Activated CD8-positive, alpha-beta memory T cell treated with anti-CD3 and anti-CD28 coated beads for 4 hours (primary cell): ENCODE measurements around the gene CPSF4L.
"Not testable (repeated sequence)": the region's sequence is repeated elsewhere in the genome, so short reads cannot be mapped to it uniquely, and the experiment has no call there.

Experiments used
- DNase-seq, 2 donors: peaks; one replicate each; pipeline ENCODE4 v3.0.0-alpha.2; 2020; ENCODE audit warnings: low read depth in 2 of 2

CPSF4L gene

GRCh38 chr17:73261617-73261951 is at the start of gene CPSF4L:
CPSF4L (minus strand) TSS chr17:73261880; CDS start chr17:73261818, 62 bp downstream.
- no peak for DNase-seq

GRCh38 chr17:73311428-73311780 is 49.7 kb upstream of the CPSF4L start:
- DNase-seq, result no peak

- no peak for DNase-seq
These were observed 48.3 kb upstream of the CPSF4L start for GRCh38 chr17:73309727-73310596.

GRCh38 chr17:73308959-73309358 is 47.3 kb upstream of the CPSF4L start:
- DNase-seq, result not testable (repeated sequence)

- no peak for DNase-seq
These were observed 46.5 kb upstream of the CPSF4L start for GRCh38 chr17:73308017-73308823.

GRCh38 chr17:73307130-73307529 is 45.5 kb upstream of the CPSF4L start:
- DNase-seq, result no peak

- DNase-seq, result no peak
These were observed 44.5 kb upstream of the CPSF4L start for GRCh38 chr17:73305845-73306836.

- no peak for DNase-seq
These were observed 43.5 kb upstream of the CPSF4L start for GRCh38 chr17:73304971-73305812.

- no peak for DNase-seq
These were observed 42.8 kb upstream of the CPSF4L start for GRCh38 chr17:73304438-73304837.

- DNase-seq, result no peak
These were observed 40.5 kb upstream of the CPSF4L start for GRCh38 chr17:73302189-73302588.

- no peak for DNase-seq
These were observed 39.7 kb upstream of the CPSF4L start for GRCh38 chr17:73301369-73301768.

- DNase-seq, result no peak
These were observed 38.7 kb upstream of the CPSF4L start for GRCh38 chr17:73300392-73300791.

- no peak for DNase-seq
These were observed 36.5 kb upstream of the CPSF4L start for GRCh38 chr17:73297934-73298861.

GRCh38 chr17:73293480-73293911 is 31.8 kb upstream of the CPSF4L start:
- DNase-seq, result no peak

- DNase-seq, result no peak
These were observed 31.4 kb upstream of the CPSF4L start for GRCh38 chr17:73293031-73293430.

GRCh38 chr17:73292031-73292531 is 30.4 kb upstream of the CPSF4L start:
- no peak for DNase-seq

GRCh38 chr17:73291260-73291801 is 29.7 kb upstream of the CPSF4L start:
- no peak for DNase-seq

GRCh38 chr17:73290399-73291259 is 28.9 kb upstream of the CPSF4L start:
- no peak for DNase-seq
